Keratinocyte (primary cell): ENCODE data around the gene MAP3K20.

Experiments used
- EZH2 ChIP-seq: IDR thresholded peaks from one replicate; pipeline ENCODE4 v1.6.1; 2012; ENCODE audit warnings: inconsistent platforms, mild to moderate bottlenecking, low read length, moderate library complexity
- TF ChIP-seq, protein P1 (sequence below), 3 experiments: IDR thresholded peaks in 1 of 3; conservative IDR thresholded peaks in 1 of 3; optimal IDR thresholded peaks in 1 of 3; 2 replicates in 2 of 3; 3 replicates in 1 of 3; pipeline versions ENCODE3 to v1.5.1; 2011; ENCODE audit warnings: low read length in 3 of 3, mild to moderate bottlenecking in 3 of 3, moderate library complexity in 2 of 3, control low read depth in 1 of 3, inconsistent platforms in 1 of 3; ENCODE audit not compliant: insufficient read depth in 2 of 3; ENCODE audit errors: extremely low read depth in 1 of 3

DNA sequence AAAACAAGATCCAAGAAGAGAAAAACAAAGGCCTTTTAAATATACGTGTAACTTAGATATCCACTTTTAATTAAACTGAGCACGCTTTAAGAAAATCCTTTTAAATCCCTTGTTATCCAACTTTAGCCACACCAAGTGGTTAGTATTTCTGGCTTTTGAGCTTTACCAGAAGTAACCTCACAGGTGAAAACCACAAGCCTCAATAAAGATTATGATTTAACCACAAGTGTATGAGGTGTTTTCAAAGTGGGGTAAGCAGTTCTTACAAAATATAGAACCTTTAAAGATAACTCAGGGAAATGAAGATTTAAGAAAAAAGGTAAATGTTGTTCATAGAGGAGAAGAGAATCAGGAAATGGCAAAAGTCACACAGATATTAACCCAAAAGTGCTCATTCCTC, 220.6 kb downstream of the MAP3K20 start:
- TF ChIP-seq, protein P1, sequence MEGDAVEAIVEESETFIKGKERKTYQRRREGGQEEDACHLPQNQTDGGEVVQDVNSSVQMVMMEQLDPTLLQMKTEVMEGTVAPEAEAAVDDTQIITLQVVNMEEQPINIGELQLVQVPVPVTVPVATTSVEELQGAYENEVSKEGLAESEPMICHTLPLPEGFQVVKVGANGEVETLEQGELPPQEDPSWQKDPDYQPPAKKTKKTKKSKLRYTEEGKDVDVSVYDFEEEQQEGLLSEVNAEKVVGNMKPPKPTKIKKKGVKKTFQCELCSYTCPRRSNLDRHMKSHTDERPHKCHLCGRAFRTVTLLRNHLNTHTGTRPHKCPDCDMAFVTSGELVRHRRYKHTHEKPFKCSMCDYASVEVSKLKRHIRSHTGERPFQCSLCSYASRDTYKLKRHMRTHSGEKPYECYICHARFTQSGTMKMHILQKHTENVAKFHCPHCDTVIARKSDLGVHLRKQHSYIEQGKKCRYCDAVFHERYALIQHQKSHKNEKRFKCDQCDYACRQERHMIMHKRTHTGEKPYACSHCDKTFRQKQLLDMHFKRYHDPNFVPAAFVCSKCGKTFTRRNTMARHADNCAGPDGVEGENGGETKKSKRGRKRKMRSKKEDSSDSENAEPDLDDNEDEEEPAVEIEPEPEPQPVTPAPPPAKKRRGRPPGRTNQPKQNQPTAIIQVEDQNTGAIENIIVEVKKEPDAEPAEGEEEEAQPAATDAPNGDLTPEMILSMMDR (optimal IDR thresholded peaks at IDR 0.05 in 1 of 3, IDR thresholded peaks at IDR 0.05 in 1 of 3, conservative IDR thresholded peaks at IDR 0.05 in 1 of 3; ENCODE audit: extremely low read depth in 1 of 3, insufficient read depth in 2 of 3, low read length in 3 of 3), result no peak
- TF ChIP-seq EZH2, result no peak
